VCaP (cell line): ENCODE measurements around the gene PAPOLA.

Source experiments
- H3K27ac ChIP-seq: fragments of 450-650 bp; 2 replicates; pipeline ENCODE4 v1.5.1; 2017
- TF ChIP-seq, protein P1 (sequence below): fragments of 450-650 bp; conservative IDR thresholded peaks from 2 replicates; pipeline ENCODE4 v1.5.1; 2017; ENCODE audit warnings: mild to moderate bottlenecking, moderate library complexity

PAPOLA gene

DNA sequence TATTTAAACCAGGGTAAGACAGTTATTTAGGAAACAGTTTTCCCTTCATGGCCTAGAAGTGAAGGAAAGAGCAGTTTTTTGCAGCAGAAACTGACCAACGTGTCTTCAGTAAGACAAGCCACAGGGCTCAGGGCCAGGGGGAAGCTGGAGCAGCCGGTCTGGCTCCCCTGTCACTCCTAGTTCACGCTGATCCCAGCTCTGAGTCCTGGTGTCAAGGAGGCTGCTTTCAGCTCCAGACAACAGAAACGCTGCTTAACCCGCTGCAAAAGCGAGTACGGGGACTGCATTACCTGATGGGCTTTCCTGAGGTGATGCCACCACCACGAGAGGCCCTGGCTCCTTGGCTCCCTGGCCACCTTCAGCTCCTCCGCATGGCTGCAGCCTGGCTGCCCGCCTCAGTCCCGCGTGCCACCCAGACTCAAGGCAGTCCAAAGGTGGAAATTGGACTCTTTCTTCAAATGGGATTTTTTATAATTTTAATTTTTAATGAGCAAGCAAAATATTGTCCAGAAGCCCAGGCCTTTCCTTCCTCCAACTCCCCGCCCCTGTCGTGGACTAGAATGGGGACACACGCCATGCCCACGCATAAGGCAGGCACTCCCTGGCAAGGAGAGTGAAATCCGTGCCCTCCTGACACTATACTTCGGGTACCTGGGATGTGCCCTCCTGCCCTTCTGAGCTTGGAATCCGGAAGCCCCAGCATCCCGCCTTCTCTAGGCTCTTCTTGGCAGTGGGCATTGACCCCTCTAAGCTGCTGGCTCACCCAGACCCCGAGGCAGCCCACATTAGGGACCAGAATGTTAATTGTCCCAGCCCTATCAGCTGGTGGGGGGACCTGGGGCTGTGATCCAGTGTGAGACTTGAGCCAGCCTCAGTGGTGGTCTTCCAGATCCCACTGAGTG, 85.0 kb downstream of the PAPOLA start:
- TF ChIP-seq, protein P1, sequence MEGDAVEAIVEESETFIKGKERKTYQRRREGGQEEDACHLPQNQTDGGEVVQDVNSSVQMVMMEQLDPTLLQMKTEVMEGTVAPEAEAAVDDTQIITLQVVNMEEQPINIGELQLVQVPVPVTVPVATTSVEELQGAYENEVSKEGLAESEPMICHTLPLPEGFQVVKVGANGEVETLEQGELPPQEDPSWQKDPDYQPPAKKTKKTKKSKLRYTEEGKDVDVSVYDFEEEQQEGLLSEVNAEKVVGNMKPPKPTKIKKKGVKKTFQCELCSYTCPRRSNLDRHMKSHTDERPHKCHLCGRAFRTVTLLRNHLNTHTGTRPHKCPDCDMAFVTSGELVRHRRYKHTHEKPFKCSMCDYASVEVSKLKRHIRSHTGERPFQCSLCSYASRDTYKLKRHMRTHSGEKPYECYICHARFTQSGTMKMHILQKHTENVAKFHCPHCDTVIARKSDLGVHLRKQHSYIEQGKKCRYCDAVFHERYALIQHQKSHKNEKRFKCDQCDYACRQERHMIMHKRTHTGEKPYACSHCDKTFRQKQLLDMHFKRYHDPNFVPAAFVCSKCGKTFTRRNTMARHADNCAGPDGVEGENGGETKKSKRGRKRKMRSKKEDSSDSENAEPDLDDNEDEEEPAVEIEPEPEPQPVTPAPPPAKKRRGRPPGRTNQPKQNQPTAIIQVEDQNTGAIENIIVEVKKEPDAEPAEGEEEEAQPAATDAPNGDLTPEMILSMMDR, result no peak

DNA sequence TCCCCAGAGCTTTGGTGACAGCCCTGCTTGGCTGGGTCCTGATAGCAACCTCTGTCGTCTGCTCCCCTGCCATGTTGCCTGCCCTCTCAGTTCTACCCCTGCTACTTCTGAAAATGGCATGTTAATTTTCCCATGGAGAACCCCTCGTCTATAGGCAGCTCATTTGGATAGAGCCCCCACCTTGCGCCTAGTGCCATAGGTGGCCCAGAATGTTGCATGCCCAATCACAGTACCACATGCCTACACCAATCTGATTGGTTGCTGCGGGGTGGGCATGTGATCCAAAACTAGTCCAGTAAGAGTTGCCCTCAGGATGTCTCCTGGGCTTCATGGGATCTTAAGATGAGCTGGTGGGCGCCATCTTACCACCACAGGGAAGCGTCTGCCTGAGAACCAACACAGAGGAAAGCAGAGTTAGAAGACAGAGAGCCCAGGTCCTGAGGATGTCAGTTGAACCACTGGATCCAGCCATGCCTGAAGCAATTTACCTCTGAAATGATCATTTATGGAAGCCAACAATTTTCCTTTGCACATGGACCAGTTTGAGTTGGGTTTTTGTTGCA, 85.7 kb downstream of the PAPOLA start:
- TF ChIP-seq, protein P1, result no peak
- no peak overlapping the region for H3K27ac ChIP-seq

More for the DNA sequence above, 85.0 kb downstream of the PAPOLA start:
- no peak overlapping the region for H3K27ac ChIP-seq

DNA sequence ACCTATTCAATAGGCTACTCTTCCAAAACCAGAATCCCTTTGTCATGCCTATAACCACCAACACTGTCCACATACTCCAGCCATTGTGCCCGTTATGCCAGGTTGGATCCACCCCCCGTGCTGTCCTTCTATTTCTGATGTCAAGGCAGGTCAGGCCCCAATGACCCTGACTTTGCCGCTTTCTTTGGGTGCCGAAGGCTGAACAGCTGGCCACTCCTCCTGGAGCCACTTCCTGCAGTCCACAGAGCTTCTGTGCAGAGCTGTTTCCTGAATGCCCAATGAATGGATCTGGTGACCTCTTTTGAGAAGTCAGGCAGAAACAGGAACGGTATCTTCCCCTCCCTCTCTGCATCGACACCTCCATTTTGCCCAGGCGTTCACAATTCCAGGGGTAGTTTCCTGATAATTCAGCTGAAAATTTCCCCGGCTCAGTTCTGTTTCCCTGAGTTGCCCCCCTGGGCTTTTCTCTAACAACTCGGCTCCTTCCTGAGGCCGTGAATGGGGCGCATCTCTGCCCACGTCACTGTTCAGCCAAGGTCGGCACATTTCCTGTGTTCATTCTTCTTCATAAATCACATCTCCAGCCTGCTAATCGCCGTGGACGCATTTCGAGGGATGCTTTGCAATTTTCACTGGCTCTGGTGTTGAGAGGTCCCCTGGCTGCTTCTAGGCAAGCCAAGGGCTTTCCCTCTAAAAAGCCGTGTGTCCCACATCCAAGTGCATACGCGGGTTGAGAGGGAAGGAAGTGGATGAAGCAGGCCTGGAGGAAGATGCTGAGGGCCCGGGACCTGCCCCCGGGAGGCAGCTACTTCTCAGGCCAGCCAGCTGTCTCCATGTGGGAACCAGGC, 86.5 kb downstream of the PAPOLA start:
- TF ChIP-seq, protein P1, result no peak
- H3K27ac ChIP-seq, result no peak overlapping the region

DNA sequence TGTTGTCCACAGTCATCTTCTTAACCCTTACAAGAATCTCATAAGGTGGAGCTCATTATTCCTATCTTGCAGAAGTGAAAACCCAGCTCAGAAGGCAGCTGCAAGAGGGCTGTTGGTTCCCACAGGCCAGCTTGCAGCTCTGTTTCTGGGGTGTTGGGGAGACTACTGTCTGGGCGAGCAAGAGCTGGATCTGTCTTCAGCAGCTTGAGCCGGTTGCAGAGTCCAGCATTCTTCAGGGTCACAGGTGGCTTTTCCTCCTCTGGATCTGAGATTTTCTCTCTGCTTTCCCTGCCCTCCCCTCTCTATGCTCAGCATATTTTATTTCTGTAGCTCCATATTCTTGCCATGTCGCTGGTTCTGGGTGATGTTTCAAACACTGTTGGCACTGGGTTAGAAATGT, 87.4 kb downstream of the PAPOLA start:
- TF ChIP-seq, protein P1, result no peak
- no peak overlapping the region for H3K27ac ChIP-seq

DNA sequence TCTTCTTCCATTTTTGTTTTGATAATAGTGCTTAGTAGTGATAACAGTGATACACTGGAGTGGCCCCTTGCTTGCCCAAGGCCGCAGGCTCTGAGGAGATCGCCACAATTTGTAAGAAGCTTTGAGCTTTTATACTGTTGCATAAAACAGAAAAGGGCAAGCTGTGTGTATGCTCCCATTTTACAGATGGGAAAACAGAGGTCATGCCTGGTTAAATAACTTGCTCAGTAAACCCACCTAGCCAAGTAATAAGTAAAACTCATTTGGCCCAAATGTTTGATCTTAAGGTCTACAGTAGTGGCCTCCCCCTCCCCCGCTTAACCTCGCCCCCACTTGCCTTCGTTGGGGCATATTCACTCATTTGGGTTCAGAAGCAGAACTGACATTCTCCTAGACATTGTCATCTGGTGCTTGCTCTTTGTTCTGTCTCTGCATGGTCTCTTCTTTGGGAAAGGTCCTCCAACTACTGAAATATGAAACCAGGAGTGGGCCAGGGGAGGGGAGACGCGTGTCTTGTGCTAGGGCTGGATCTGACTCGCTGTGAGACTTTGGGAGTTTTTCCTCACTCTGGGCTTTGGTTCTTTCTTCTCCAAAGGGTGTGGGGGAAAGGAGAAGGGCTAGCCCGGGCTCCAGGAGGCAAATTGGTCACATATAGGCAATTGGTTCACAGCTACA, 88.1 kb downstream of the PAPOLA start:
- TF ChIP-seq, protein P1, result no peak
- H3K27ac ChIP-seq, result no peak overlapping the region

DNA sequence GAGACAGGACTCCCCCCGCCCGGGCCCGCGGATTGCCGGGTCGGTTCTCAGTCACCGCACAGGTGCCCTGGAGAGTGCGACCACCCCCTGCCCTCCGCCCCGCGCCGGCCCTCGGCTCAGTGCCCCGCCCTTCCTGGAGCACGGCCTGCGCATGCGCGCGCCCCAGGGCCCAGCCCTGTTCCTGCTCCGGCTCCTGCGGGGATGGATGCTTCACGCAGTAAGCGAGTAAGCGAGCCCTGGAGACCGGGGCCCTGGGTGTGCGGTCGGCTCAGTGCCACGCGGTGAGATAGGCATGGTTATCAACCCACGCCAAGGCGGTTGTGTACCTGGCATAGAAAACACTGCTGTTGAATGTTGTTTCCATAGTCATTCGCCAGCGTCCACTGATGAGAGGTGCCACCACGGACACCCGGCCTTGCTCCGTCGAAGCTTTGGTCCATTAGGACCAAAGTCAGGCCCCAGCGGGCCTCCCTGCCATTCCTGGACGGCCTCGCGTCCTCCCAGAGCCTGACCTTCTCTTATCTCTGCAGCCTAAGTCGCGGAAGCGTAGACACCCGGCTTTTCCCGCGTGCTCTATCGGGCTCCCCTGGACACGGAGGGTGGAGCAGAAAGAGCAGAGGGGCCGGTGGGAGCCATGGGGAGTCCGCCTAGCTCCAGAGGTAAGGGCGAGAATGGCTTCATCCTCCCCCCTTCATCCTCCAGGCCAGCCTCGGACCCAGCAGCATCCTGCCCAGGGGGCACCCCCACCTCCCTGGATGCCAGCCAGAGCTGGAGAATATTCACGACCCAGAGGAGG, 90.6 kb downstream of the PAPOLA start:
- H3K27ac ChIP-seq, result no peak overlapping the region
- TF ChIP-seq, protein P1, result no peak
